Medulla oblongata (tissue), 1 donor: Measurements from ENCODE around the gene GALNT1.

ENCODE experiments used
- DNase-seq: peaks from one replicate; pipeline ENCODE4 v3.0.0-alpha.2; 2015; ENCODE audit errors: extremely low spot score

Gene GALNT1

DNA sequence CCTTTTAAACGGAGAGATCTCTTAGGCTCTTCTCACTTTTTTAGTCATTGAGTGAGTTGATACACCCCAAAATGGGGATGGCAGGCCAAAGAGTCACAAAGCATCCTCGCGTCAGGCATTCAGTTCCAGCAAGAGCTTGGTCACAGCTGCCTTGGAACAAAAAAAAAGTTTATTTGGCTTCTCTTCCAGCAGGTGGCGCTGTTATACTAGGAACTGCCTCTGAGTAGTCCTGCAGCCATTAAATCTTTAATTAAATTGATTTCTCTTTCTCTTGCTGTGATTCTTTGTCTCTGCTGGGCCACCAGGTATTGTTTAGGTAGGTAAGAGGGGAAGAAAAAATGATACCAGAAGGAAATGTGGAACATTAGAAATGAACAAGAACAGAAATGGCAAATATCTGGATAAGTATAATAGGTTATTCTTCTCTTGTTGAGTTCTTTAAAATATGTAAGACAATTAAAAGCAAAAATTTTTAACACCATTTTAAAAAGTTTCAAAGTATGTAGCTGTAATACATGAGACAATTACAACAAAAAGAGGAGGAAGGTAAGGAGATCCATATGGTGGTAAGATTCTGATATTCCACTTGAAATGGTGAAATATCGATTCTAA is 175.1 kb downstream of the GALNT1 start:
- peak; percentile 84 for DNase-seq
